Immature natural killer cell (primary cell): ENCODE measurements around the gene SENP8. TPM values are rescaled to one million over a fixed set of nuclear protein-coding genes. Genes with fewer than 3 reads are reported as not detected.

Experiments
- DNase-seq, 3 donors: peaks; one replicate each; pipeline ENCODE4 v3.0.0; 2022; ENCODE audit warnings: mixed read lengths in 1 of 3
- H3K27ac Mint-ChIP-seq, 6 donors: one replicate each; pipeline ENCODE4 v1.8.0; 2020; ENCODE audit warnings: mixed read lengths in 6 of 6, mild to moderate bottlenecking in 5 of 6, inconsistent platforms in 4 of 6, moderate library complexity in 3 of 6
- H3K27me3 Mint-ChIP-seq, 3 donors: one replicate each; pipeline ENCODE4 v1.8.0; 2020 to 2021; ENCODE audit warnings: low read depth in 3 of 3, mild to moderate bottlenecking in 3 of 3, mixed read lengths in 3 of 3, moderate library complexity in 3 of 3, inconsistent platforms in 1 of 3
- H3K36me3 Mint-ChIP-seq, 3 donors: one replicate each; pipeline ENCODE4 v1.8.0; 2020; ENCODE audit warnings: mixed read lengths in 3 of 3, inconsistent platforms in 2 of 3, mild to moderate bottlenecking in 2 of 3
- H3K4me1 Mint-ChIP-seq, 2 donors: one replicate each; pipeline ENCODE4 v1.8.0; 2020; ENCODE audit warnings: inconsistent platforms in 2 of 2, mild to moderate bottlenecking in 2 of 2, mixed read lengths in 2 of 2, moderate library complexity in 1 of 2
- H3K4me3 Mint-ChIP-seq, 5 donors: one replicate each; pipeline ENCODE4 v1.8.0; 2020; ENCODE audit warnings: mild to moderate bottlenecking in 5 of 5, mixed read lengths in 5 of 5, inconsistent platforms in 3 of 5, moderate library complexity in 3 of 5
- H3K9me3 Mint-ChIP-seq, 6 donors: one replicate each; pipeline ENCODE4 v1.8.0; 2020; ENCODE audit warnings: mild to moderate bottlenecking in 6 of 6, mixed read lengths in 6 of 6, inconsistent platforms in 4 of 6, moderate library complexity in 3 of 6
- polyA plus RNA-seq, 3 donors: library from polyadenylated mRNA; unstranded; fragments of 300-500 nt; fragmentation: Illumina TruSeq; gene quantifications; one replicate each; pipeline ENCODE4 v1.2.3, GENCODE V29; 2021

SENP8 gene
- polyA plus RNA-seq, 3 donors from 2014 or later: 0.67 to 0.69 TPM; not detected in 1

DNA sequence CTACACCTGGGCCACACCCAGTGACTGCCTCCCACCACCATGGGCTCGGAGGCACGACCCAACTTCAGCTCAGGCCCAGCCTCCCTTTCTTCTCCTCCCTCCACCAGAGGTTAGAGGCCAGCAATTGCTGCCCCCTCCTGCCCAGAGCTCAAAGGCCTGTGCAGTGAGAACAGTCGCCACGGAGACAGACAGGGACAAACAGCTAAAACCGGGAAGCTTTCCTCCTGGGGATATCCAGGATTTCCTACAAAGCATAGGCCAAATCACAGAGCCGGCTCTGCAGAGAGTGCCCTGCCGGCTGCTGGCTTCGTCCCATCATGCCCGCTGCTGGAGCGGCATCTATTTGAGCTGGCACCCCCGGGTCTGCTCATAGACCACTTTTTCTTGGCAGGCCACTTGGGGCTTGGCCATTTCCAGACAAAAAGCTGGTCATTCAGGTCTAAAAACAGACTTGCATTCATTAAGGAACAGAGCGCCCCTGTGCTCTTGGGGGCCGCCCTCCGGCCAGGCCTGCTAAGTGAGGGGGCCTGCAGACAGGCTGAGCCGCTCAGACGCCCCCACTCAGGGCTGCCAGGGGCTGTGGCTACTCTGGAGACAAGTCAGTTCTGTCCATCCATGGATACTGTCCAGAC, 61.9 kb downstream of the SENP8 start:
- Mint-ChIP-seq H3K9me3 (no peaks in the 10 kb centered on the region), H3K27me3 (peaks cover 2 to 16% (median 6%) of the 10 kb centered on the region in 3 donors), H3K4me3 (no peak overlapping the region), H3K27ac (no peak overlapping the region), H3K4me1 (no peaks in the 10 kb centered on the region), H3K36me3 (no peaks in the 10 kb centered on the region)
- no peak for DNase-seq

DNA sequence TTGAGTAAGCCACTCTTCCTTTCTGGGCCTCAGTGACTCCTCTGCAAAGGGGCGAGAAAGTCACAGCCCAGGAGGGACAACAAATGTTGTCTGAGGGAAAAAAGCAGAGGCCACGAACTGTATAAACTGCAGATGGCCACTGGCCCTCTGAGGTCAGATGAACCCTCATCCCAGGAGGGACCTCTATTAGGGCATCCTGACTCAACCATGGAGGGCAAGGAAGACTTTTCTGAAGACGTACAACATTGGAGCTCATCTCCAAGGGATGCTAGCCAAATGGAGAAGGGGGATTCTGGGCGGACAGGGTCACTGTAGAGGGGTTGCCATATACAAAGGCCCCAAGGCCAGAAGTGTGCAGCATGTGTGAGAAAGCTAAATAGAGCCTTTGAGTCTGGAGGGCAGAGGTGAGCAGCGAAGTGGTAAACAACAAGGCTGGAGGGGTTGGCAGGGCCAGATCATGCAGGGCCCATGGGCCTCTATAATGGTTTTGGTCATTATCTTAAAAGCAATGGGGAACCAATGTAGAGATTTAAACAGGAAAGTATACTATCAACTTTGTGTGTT, 62.6 kb downstream of the SENP8 start:
- Mint-ChIP-seq H3K4me3 (no peak overlapping the region), H3K27ac (no peak overlapping the region), H3K27me3 (peaks cover 6 to 16% (median 9%) of the 10 kb centered on the region in 3 donors), H3K36me3 (no peaks in the 10 kb centered on the region), H3K4me1 (no peaks in the 10 kb centered on the region), H3K9me3 (no peaks in the 10 kb centered on the region)
- no peak for DNase-seq

DNA sequence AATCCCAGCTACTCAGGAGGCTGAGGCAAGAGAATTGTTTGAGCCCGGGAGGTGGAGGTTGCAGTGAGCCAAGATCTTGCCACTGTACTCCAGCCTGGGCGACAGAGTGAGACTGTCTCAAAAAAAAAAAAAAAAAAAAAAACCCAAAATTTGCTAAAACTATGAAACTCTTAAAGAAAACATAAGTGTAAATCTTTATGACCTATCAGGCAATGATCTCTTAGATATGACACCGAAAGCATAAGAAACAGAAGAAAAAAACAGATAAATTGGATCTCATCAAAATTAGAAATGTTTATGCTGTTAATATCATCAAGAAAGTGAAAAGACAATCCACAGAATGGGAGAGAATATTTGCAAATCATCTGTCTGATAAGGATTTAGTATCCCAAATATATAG, 64.0 kb downstream of the SENP8 start:
- H3K27ac Mint-ChIP-seq: no peak overlapping the region
- H3K4me3 Mint-ChIP-seq: no peak overlapping the region
- no peaks in the 10 kb centered on the region for H3K36me3 Mint-ChIP-seq
- peaks cover 9 to 16% (median 10%) of the 10 kb centered on the region in 3 donors for H3K27me3 Mint-ChIP-seq
- no peak for DNase-seq
- H3K4me1 Mint-ChIP-seq: no peaks in the 10 kb centered on the region
- H3K9me3 Mint-ChIP-seq: no peaks in the 10 kb centered on the region

DNA sequence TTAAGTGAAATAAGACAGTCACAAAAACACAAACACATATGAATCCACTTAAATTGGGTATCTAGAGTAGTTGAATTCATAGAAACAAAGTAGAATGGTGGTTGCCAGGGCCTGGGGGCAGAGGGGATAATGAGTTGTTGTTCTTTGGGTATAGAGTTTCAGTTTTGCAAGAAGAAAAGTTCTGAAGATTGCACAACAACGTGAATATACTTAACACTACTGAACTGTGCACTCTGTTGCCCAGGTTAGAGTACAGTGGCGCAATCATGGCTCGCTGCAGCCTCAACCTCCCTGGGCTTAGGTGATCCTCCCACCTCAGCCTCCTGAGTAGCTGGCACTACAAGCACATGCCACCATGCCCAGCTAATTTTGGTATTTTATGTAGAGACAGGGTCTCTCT, 64.5 kb downstream of the SENP8 start:
- Mint-ChIP-seq H3K4me3 (no peak overlapping the region), H3K27ac (no peak overlapping the region), H3K4me1 (no peaks in the 10 kb centered on the region), H3K27me3 (peaks cover 9 to 16% (median 13%) of the 10 kb centered on the region in 3 donors), H3K9me3 (no peaks in the 10 kb centered on the region), H3K36me3 (no peaks in the 10 kb centered on the region)
- DNase-seq: no peak

DNA sequence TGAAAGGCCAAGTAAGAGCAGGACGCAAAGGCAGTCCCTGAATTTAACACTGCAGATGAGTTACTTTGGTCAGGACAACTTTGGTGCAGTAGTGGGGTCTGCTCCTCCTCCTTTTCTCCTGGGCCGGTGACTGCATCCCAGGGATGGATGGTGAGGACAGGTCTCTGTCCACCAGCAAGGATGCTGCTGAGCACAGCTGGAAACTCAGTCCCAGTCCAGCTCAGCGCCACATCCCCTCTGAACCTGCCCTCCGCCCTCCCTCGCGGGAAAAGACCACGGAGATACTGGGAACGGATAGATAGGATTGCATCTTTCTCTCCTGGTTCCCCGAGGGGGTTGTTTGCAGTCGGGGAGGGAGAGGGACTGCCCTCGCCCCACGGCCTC, 65.6 kb downstream of the SENP8 start:
- no peaks in the 10 kb centered on the region for H3K9me3 Mint-ChIP-seq

DNA sequence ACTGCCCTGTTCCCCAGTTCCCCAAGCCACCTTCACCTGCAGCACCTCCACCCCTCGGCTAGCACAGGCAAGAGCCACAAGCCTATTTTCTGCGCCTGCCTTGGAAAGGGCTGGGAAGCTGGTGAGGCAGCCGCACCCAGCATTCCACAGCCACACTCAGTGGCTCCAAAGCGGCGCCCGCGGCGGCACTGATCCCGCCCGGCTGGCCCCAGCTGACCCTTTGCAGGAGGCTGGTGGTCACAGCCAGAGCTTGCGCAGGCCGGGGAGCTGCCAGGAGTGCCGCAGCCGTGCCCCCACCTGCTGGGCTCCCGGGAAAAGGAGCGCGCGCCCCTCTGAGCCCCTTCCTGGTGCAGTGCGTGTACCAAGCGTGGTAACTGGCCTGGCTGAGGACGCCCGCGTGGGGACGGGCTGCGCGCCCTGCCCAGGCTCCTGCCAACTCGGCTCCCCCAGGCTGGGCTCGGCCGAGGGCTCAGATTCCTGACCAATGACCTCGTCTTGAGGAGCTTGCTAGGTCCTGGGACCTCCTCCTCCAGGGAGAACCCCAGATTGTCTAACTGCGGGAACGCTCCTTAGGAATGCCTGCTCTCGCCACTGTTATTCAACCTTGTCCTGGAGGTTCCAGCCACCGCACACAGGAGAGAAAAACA, 66.1 kb downstream of the SENP8 start:
- no peak for DNase-seq

More for the DNA sequence above, 65.6 kb downstream of the SENP8 start:
- no peaks in the 10 kb centered on the region for H3K36me3 Mint-ChIP-seq
- DNase-seq: no peak
- no peak overlapping the region for H3K27ac Mint-ChIP-seq
- no peak overlapping the region for H3K4me3 Mint-ChIP-seq
- peaks cover 13 to 20% (median 14%) of the 10 kb centered on the region in 3 donors for H3K27me3 Mint-ChIP-seq
- H3K4me1 Mint-ChIP-seq: no peaks in the 10 kb centered on the region

DNA sequence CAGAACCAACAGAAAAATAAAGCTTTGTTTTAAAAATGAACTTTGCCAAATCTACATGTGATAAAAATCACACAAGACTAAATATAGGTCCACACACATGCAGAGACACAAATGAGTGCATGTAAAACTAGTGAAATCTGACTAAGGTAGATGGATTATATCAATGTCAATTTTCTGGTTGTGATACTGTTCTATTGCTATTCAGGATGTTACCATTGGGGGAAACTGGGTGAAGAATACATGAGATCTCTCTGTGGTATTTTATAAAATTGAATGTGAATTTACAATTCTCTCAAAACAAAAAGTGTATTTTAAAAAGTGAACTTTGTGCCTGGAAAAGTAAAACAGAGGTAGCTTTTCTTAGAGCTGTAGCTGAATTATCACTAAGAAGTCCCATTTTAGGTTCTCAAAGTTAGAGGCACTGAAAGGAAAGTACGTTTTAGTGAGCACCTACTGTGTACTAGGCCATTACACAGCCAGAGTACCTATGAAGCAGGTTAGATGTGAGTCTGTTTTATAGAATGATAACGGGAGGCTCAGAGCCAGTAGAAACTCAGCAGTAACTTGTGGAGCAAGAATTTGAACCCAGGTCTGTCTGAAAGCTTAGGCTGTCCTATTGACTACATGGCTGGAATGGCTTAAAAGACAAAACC, 71.2 kb downstream of the SENP8 start:
- Mint-ChIP-seq H3K4me3 (no peak overlapping the region), H3K4me1 (no peaks in the 10 kb centered on the region), H3K9me3 (no peaks in the 10 kb centered on the region), H3K27ac (no peak overlapping the region), H3K27me3 (peaks cover 11 to 12% (median 11%) of the 10 kb centered on the region in 3 donors), H3K36me3 (no peaks in the 10 kb centered on the region)
- DNase-seq: no peak

More for the DNA sequence above, 66.1 kb downstream of the SENP8 start:
- Mint-ChIP-seq H3K36me3 (no peaks in the 10 kb centered on the region), H3K27me3 (peaks cover 13 to 21% (median 14%) of the 10 kb centered on the region in 3 donors), H3K4me3 (no peak overlapping the region), H3K9me3 (no peaks in the 10 kb centered on the region), H3K27ac (no peak overlapping the region), H3K4me1 (no peaks in the 10 kb centered on the region)

DNA sequence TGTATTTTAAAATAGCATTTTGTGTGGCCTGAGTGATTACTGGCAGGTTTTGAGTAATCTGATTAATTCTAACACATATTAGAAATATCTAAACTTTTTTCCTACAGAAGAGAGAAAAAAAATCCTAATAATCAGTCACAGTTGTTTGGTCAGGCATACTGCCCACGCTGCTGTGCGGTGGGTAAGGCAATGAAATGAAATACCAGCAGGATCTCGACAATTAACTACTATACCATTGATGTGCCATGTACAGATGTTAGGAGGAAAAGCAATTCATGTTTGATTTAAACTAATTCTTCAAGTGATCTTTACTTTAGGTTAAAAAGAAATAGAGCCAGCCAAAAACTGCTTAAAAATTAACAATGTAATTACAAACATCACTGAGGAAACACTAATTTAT, 74.2 kb downstream of the SENP8 start:
- Mint-ChIP-seq H3K4me1 (peaks cover 0 to 2% of the 10 kb centered on the region in 2 donors), H3K9me3 (no peaks in the 10 kb centered on the region), H3K4me3 (no peak overlapping the region), H3K36me3 (peaks cover 0 to 3% (median 0%) of the 10 kb centered on the region in 3 donors), H3K27me3 (peaks cover 7 to 19% (median 12%) of the 10 kb centered on the region in 3 donors), H3K27ac (no peak overlapping the region)
- no peak for DNase-seq

Other genes starting within 250 kb of the SENP8 start
- 10 to 100 TPM in 1 of 3 donors, 1 to 10 TPM in 2; 6.3 to 15.6 (median 9.5) TPM for gene MYO9A, start 253 bp upstream of the SENP8 start, polyA plus RNA-seq
- not detected for gene GRAMD2A, start 79.4 kb downstream of the SENP8 start, polyA plus RNA-seq
- gene PKM, start 112.8 kb downstream of the SENP8 start, polyA plus RNA-seq: 100 to 1,000 TPM; 181 to 233 (median 224) TPM
- 10 to 100 TPM; 11.0 to 26.8 (median 19.1) TPM for gene PARP6, start 154.2 kb downstream of the SENP8 start, polyA plus RNA-seq
- under 1 TPM in 1 of 3 donors, not detected in 2; 0.13 TPM for gene CELF6, start 201.8 kb downstream of the SENP8 start, polyA plus RNA-seq